Measurements from ENCODE around the gene FERMT1.

DNA sequence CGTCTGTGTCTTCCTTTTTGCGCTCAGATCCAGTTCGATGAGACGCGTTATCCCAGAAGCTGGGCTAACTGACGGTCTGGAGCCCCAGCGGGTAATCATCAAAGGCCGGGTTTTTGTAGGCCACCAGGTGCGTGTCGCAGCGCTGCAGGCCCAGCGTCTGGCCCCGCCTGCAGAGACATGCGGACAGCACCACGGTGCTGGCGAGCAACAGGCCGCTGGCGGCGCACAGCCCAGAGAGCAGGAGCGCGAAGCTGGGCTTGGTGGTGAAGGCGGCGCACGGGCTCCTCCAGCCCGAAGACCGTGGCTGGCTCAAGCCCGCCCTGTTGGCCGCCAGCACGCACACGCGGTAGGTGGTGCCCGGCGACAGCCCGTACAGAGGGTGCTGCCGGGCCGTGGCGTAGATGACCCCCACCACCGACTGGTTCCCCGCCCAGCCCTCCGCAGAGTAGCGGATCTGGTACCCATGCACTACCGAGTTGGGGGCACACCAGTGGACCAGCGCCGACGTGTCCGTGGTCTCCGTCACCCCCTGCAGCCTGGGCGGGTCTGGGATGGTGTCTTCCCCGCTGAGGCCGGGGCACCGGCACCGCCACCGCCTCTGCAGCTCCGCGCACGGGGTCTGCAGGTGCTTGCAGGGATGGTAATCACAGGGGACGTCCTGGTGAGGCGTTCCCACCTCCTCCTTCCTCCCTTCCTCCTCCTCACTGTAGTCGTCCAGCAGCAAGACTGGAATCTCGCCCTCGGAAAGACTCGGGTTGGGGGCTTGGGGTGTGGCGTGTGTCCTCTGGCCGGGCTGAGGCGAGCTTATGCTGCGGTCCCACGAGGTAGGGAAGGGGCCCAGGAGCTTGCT is 81.6 kb downstream of the FERMT1 start:
- TF ChIP-seq, protein P1, sequence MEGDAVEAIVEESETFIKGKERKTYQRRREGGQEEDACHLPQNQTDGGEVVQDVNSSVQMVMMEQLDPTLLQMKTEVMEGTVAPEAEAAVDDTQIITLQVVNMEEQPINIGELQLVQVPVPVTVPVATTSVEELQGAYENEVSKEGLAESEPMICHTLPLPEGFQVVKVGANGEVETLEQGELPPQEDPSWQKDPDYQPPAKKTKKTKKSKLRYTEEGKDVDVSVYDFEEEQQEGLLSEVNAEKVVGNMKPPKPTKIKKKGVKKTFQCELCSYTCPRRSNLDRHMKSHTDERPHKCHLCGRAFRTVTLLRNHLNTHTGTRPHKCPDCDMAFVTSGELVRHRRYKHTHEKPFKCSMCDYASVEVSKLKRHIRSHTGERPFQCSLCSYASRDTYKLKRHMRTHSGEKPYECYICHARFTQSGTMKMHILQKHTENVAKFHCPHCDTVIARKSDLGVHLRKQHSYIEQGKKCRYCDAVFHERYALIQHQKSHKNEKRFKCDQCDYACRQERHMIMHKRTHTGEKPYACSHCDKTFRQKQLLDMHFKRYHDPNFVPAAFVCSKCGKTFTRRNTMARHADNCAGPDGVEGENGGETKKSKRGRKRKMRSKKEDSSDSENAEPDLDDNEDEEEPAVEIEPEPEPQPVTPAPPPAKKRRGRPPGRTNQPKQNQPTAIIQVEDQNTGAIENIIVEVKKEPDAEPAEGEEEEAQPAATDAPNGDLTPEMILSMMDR (IDR thresholded peaks at IDR 0.05; ENCODE audit: borderline replicate concordance, extremely low read depth, low read length, poor library complexity, severe bottlenecking): no peak
- no peak for TF ChIP-seq EZH2 (IDR thresholded peaks at IDR 0.05; ENCODE audit: borderline replicate concordance, low read depth, low read length, severe bottlenecking)
